ENCODE data around the gene ALG12.

DNA sequence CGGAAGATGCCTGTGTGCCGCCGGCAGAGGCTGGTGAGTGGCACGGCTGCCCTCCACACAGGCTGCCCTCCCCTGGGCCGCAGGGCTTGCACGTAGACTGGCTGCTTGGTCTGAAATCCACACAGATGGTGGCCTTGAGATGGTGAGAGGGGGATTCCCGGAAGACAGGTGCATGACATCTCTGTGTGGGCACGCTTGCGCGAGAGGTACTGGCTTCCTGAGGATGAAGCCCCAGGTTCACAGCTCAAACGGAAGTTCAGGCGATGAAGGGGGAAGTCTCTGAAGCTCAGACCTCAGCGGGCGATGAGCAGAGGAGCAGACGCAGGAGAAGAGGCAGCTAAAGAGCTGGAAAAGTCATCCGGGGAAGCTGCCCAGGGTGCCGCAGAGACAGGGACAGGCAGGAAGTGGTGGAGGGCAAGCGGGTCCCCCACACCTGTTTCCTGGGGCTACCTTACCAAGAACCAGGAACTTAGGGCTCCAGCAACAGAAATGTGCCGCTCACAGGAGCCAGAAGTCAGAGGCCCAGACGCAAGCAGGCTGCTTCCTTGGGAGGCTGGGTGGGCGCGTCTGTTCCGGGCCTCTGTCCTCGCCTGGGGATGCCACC, 7.4 kb upstream of the ALG12 start:
- TF ChIP-seq POLR2A (IDR thresholded peaks at IDR 0.05; ENCODE audit: low read depth, low read length) (peak; percentile 68; the same call in 1 of the 2 replicates), POLR2AphosphoS5 (IDR thresholded peaks at IDR 0.05; ENCODE audit: low read depth, low read length) (peak; percentile 57; the same call in 1 of the 2 replicates)
